A549 (cell line): ENCODE data around the gene CDCA7. TPM values are rescaled to one million over a fixed set of nuclear protein-coding genes. Genes with fewer than 3 reads are reported as not detected.

ENCODE experiments used
- ATAC-seq, 2 experiments: fragments of 200-7000 bp in 1 of 2; fragments of >200 bp in 1 of 2; cut with Nextera tagmentation in 1 of 2; cut with Tn5 transposase in 1 of 2; 3 replicates each; pipeline versions ENCODE4 v1.8.0 to v1.9.1; 2018 to 2020; ENCODE audit warnings: mild to moderate bottlenecking in 1 of 2, moderate library complexity in 1 of 2
- CTCF ChIA-PET: fragments of 300-600 bp; sonication (Branson Sonifier 250); formaldehyde crosslinking; extraction: SDS; loops from one replicate; lab custom pipeline; 2021; ENCODE audit warnings: antibody characterized with exemption, inconsistent platforms; lab: Yijun Ruan, JAX
- POLR2A ChIA-PET: fragments of 350-600 bp; formaldehyde crosslinking; extraction: SDS; loops from one replicate; lab custom pipeline; 2021; ENCODE audit warnings: antibody characterized with exemption, inconsistent platforms; lab: Yijun Ruan, JAX
- DNase-seq, 2 experiments: peaks; one replicate each; pipeline versions ENCODE4 v3.0.0 to v3.0.0-alpha.2; 2011 to 2016; ENCODE audit warnings: low read depth in 1 of 2, low spot score in 1 of 2
- FAIRE-seq: peaks from 2 replicates; lab custom pipeline; 2011; peaks lifted over from hg19 to GRCh38; lab: Jason Lieb, UNC
- H3K27ac ChIP-seq, 2 experiments: fragments of >200 bp; sonication (Bioruptor Twin); formaldehyde crosslinking; 3 replicates each; pipeline ENCODE4 v1.5.1; 2016 to 2017
- H3K4me1 ChIP-seq: fragments of >200 bp; sonication (Bioruptor Twin); formaldehyde crosslinking; 3 replicates; pipeline ENCODE4 v1.6.1; 2016
- H3K4me2 ChIP-seq: fragments of >200 bp; sonication (Bioruptor Twin); formaldehyde crosslinking; 3 replicates; pipeline ENCODE4 v1.6.1; 2016
- H3K4me3 ChIP-seq: fragments of >200 bp; sonication (Bioruptor Twin); formaldehyde crosslinking; 3 replicates; pipeline ENCODE4 v1.5.1; 2016
- H3K9me3 ChIP-seq: fragments of >200 bp; sonication (Bioruptor Twin); formaldehyde crosslinking; 3 replicates; pipeline ENCODE4 v1.6.1; 2016
- BHLHE40 ChIP-seq: IDR thresholded peaks from 2 replicates; pipeline ENCODE4 v1.6.1; 2012; ENCODE audit warnings: low read depth, low read length, inconsistent platforms
- CBX2 ChIP-seq: fragments of 200-600 bp; sonication (generic); IDR thresholded peaks from 2 replicates; pipeline ENCODE4 v1.6.1; 2016; ENCODE audit warnings: low read depth, mild to moderate bottlenecking, borderline replicate concordance
- EHF ChIP-seq: fragments of 250-450 bp; sonication (Bioruptor Pico); IDR thresholded peaks from 2 replicates; pipeline ENCODE4 v1.5.0; 2020; ENCODE audit warnings: mild to moderate bottlenecking
- ESRRA ChIP-seq: fragments of 150-350 bp; IDR thresholded peaks from 2 replicates; pipeline ENCODE4 v1.6.1; 2014; ENCODE audit warnings: mild to moderate bottlenecking, low read length, borderline replicate concordance
- FOSB ChIP-seq: fragments of 250-450 bp; sonication (Bioruptor Pico); IDR thresholded peaks from 2 replicates; pipeline ENCODE4 v1.5.0; 2020; ENCODE audit warnings: mild to moderate bottlenecking, moderate library complexity
- HES2 ChIP-seq: fragments of >200 bp; sonication (Bioruptor Twin); formaldehyde crosslinking; IDR thresholded peaks from 2 replicates; pipeline ENCODE4 v1.6.1; 2016
- HOXB13 ChIP-seq: fragments of 250-450 bp; sonication (Bioruptor Pico); IDR thresholded peaks from 2 replicates; pipeline ENCODE4 v1.5.0; 2020; ENCODE audit warnings: low read depth, mild to moderate bottlenecking, moderate library complexity
- HOXB5 ChIP-seq: fragments of 250-450 bp; sonication (Bioruptor Pico); IDR thresholded peaks from 2 replicates; pipeline ENCODE4 v1.5.0; 2020; ENCODE audit warnings: mild to moderate bottlenecking, moderate library complexity
- JUN ChIP-seq, 2 experiments: fragments of >200 bp; sonication (Bioruptor Twin); formaldehyde crosslinking; IDR thresholded peaks; 2 replicates in 1 of 2; 3 replicates in 1 of 2; pipeline ENCODE4 v1.6.1; 2016 to 2017
- JUNB ChIP-seq: fragments of >200 bp; sonication (Bioruptor Twin); formaldehyde crosslinking; IDR thresholded peaks from 2 replicates; pipeline ENCODE4 v1.6.1; 2016
- KDM1A ChIP-seq: fragments of 200-600 bp; sonication (generic); IDR thresholded peaks from 2 replicates; pipeline ENCODE4 v1.6.1; 2016; ENCODE audit warnings: low read depth, mild to moderate bottlenecking
- MAX ChIP-seq: IDR thresholded peaks from 2 replicates; pipeline ENCODE4 v1.6.1; 2012
- MYC ChIP-seq: IDR thresholded peaks from 2 replicates; pipeline ENCODE4 v1.6.1; 2012; ENCODE audit warnings: mild to moderate bottlenecking, inconsistent platforms, low read length, improper control_type of control experiment, borderline replicate concordance
- NFE2L2 ChIP-seq: fragments of 150-350 bp; conservative IDR thresholded peaks from 2 replicates; pipeline ENCODE4 v1.6.1; 2014; ENCODE audit warnings: low read length
- PHF8 ChIP-seq: fragments of 200-600 bp; sonication (generic); IDR thresholded peaks from 2 replicates; pipeline ENCODE4 v1.6.1; 2016; ENCODE audit warnings: low read depth, mild to moderate bottlenecking, antibody characterized with exemption, moderate library complexity, borderline replicate concordance
- POLR2A ChIP-seq: IDR thresholded peaks from 2 replicates; pipeline ENCODE4 v1.6.1; 2012; ENCODE audit warnings: mild to moderate bottlenecking, low read length
- POLR2AphosphoS2 ChIP-seq: conservative IDR thresholded peaks from 2 replicates; pipeline ENCODE4 v1.6.1; 2012; ENCODE audit warnings: low read length, improper control_type of control experiment, inconsistent platforms
- RNF2 ChIP-seq: fragments of 200-600 bp; sonication (generic); IDR thresholded peaks from 2 replicates; pipeline ENCODE4 v1.6.1; 2016; ENCODE audit warnings: low read depth, mild to moderate bottlenecking, antibody characterized with exemption, moderate library complexity, borderline replicate concordance
- SREBF2 ChIP-seq: fragments of 450-650 bp; IDR thresholded peaks from 2 replicates; pipeline ENCODE4 v1.6.1; 2014; ENCODE audit warnings: mild to moderate bottlenecking, moderate library complexity
- USF2 ChIP-seq: fragments of 450-650 bp; IDR thresholded peaks from 2 replicates; pipeline ENCODE4 v1.6.1; 2014; ENCODE audit warnings: antibody characterized with exemption
- ZC3H11A ChIP-seq: fragments of 450-650 bp; IDR thresholded peaks from 2 replicates; pipeline ENCODE4 v1.6.1; 2014; ENCODE audit warnings: antibody characterized with exemption, mild to moderate bottlenecking
- ZFP36 ChIP-seq: fragments of 450-650 bp; IDR thresholded peaks from 2 replicates; pipeline ENCODE4 v1.6.1; 2014; ENCODE audit warnings: borderline replicate concordance; ENCODE audit not compliant: partially characterized antibody
- WGBS: methylation state at CpG from one replicate; pipeline ENCODE4 v1.1.6; 2017; ENCODE audit errors: missing lambda C conversion rate; 5-methylcytosine and 5-hydroxymethylcytosine counted together
- polyA plus RNA-seq, 4 experiments: library from polyadenylated mRNA; depleted of rRNA in 3 of 4; stranded (reverse); fragments of >200 nt; fragmentation: RNase III in 1 of 4; extraction: RNeasy Plus Mini Kit Qiagen cat#74134 plus additional on column Dnase treatment in 1 of 4; gene quantifications; 2 replicates in 3 of 4; 3 replicates in 1 of 4; pipeline ENCODE4 v1.2.3, GENCODE V29; 2011 to 2017
- TF ChIP-seq, protein P1 (sequence below): fragments of 200-600 bp; sonication (generic); IDR thresholded peaks from 2 replicates; pipeline ENCODE4 v1.6.1; 2016; ENCODE audit warnings: antibody characterized with exemption, mild to moderate bottlenecking, moderate library complexity
- TF ChIP-seq, protein P2 (sequence below): IDR thresholded peaks from 2 replicates; pipeline ENCODE4 v1.6.1; 2012

CDCA7 gene
- polyA plus RNA-seq, 2 of the 4 experiments (the other 2 are of a cell fraction), result 39.4 to 93.5 TPM

DNA sequence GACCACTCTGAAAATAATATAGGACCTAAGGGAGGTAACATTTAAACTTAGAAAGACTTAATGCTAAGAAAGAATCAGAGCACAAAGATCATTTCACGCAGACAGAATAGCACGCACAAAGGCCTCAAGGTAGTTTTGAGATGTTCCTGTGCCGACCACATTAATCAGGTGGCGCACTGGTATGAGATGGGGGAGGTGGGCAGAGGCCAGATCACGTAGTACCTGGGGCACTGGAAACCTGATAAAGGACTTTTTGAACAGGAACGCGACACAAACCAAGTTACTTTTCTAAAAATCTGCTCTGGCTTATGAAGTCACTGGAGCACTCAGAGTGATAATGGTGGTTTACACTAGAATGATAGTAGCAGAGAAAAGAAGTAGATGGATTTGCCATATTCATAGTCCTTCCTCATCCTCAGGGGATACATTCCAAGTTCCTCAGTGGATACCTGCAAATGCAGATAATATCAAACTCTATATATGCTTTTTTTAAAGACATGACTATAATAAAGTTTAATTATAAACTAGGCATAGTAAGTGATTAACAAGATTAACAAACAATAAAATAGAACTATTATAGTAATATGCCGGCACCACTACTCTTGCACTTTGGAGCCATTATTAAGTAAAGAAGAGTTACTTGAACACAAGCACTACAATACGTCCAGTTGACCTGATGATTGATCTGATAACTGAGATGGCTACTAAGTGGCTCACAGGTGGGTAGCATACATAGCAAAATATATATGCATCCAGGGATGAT lies 42.6 kb upstream of the CDCA7 start (continued):
- TF ChIP-seq MYC, result no peak
- TF ChIP-seq NFE2L2, result no peak
- TF ChIP-seq, protein P1, sequence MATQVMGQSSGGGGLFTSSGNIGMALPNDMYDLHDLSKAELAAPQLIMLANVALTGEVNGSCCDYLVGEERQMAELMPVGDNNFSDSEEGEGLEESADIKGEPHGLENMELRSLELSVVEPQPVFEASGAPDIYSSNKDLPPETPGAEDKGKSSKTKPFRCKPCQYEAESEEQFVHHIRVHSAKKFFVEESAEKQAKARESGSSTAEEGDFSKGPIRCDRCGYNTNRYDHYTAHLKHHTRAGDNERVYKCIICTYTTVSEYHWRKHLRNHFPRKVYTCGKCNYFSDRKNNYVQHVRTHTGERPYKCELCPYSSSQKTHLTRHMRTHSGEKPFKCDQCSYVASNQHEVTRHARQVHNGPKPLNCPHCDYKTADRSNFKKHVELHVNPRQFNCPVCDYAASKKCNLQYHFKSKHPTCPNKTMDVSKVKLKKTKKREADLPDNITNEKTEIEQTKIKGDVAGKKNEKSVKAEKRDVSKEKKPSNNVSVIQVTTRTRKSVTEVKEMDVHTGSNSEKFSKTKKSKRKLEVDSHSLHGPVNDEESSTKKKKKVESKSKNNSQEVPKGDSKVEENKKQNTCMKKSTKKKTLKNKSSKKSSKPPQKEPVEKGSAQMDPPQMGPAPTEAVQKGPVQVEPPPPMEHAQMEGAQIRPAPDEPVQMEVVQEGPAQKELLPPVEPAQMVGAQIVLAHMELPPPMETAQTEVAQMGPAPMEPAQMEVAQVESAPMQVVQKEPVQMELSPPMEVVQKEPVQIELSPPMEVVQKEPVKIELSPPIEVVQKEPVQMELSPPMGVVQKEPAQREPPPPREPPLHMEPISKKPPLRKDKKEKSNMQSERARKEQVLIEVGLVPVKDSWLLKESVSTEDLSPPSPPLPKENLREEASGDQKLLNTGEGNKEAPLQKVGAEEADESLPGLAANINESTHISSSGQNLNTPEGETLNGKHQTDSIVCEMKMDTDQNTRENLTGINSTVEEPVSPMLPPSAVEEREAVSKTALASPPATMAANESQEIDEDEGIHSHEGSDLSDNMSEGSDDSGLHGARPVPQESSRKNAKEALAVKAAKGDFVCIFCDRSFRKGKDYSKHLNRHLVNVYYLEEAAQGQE, result no peak
- TF ChIP-seq, protein P2, sequence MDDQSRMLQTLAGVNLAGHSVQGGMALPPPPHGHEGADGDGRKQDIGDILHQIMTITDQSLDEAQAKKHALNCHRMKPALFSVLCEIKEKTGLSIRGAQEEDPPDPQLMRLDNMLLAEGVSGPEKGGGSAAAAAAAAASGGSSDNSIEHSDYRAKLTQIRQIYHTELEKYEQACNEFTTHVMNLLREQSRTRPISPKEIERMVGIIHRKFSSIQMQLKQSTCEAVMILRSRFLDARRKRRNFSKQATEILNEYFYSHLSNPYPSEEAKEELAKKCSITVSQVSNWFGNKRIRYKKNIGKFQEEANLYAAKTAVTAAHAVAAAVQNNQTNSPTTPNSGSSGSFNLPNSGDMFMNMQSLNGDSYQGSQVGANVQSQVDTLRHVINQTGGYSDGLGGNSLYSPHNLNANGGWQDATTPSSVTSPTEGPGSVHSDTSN, result no peak

- no peak overlapping the region for H3K4me3 ChIP-seq
- DNase-seq, result no peak
- TF ChIP-seq ZC3H11A, result no peak
- no peak for TF ChIP-seq BHLHE40
- no peak for TF ChIP-seq ZFP36
- TF ChIP-seq POLR2AphosphoS2, result no peak
- no peak for TF ChIP-seq POLR2A
- TF ChIP-seq HOXB5 (CRISPR knock-in tag), result no peak
- TF ChIP-seq CBX2, result no peak
- no peaks in the 10 kb centered on the region for H3K4me1 ChIP-seq
- FAIRE-seq, result no peak
- POLR2A ChIA-PET, result no interaction called here
- CTCF ChIA-PET, result no interaction called here
- 32% methylated on average over 6 of the region's 6 CpGs for WGBS
- no peak overlapping the region for H3K4me2 ChIP-seq
- H3K9me3 ChIP-seq, result peaks cover 34% of the 10 kb centered on the region; the same call in 2 of the 3 replicates
- H3K27ac ChIP-seq, result no peak overlapping the region
- ATAC-seq, result no peak
These were observed 31.3 kb upstream of the CDCA7 start for GRCh38 chr2:173323371-173323770.

GRCh38 chr2:173326806-173327205 lies 27.9 kb upstream of the CDCA7 start:
- CTCF ChIA-PET, result no interaction called here
- DNase-seq (no peak), FAIRE-seq (no peak), ATAC-seq (no peak)
- Histone ChIP-seq H3K4me1 (no peaks in the 10 kb centered on the region), H3K4me2 (no peak overlapping the region), H3K27ac (no peak overlapping the region), H3K9me3 (peaks cover 43% of the 10 kb centered on the region), H3K4me3 (no peak overlapping the region)
- WGBS, result 5% methylated on average over 1 of the region's 1 CpG
- POLR2A ChIA-PET, result no interaction called here
- TF ChIP-seq FOSB (CRISPR knock-in tag) (no peak), EHF (CRISPR knock-in tag) (no peak), ESRRA (no peak), RNF2 (no peak), MAX (no peak), CBX2 (no peak), NFE2L2 (no peak), JUNB (no peak), SREBF2 (no peak), JUN (IDR thresholded peaks at IDR 0.05) (no peak), HOXB13 (CRISPR knock-in tag) (no peak), PHF8 (no peak), HES2 (no peak), MYC (no peak), USF2 (no peak), KDM1A (no peak)
- TF ChIP-seq, protein P1, result no peak
